NCI-H345 (cell line): ENCODE data around the gene SRPK1.
A peak's percentile ranks its signal among the peaks of the same experiment; 100 is the strongest.
"Not testable (repeated sequence)": the region's sequence is repeated elsewhere in the genome, so short reads cannot be mapped to it uniquely, and the experiment has no call there.

ENCODE experiments used
- DNase-seq: peaks from one replicate; lab custom pipeline; 2025; lab: John Stamatoyannopoulos, UW

The SRPK1 gene

DNA sequence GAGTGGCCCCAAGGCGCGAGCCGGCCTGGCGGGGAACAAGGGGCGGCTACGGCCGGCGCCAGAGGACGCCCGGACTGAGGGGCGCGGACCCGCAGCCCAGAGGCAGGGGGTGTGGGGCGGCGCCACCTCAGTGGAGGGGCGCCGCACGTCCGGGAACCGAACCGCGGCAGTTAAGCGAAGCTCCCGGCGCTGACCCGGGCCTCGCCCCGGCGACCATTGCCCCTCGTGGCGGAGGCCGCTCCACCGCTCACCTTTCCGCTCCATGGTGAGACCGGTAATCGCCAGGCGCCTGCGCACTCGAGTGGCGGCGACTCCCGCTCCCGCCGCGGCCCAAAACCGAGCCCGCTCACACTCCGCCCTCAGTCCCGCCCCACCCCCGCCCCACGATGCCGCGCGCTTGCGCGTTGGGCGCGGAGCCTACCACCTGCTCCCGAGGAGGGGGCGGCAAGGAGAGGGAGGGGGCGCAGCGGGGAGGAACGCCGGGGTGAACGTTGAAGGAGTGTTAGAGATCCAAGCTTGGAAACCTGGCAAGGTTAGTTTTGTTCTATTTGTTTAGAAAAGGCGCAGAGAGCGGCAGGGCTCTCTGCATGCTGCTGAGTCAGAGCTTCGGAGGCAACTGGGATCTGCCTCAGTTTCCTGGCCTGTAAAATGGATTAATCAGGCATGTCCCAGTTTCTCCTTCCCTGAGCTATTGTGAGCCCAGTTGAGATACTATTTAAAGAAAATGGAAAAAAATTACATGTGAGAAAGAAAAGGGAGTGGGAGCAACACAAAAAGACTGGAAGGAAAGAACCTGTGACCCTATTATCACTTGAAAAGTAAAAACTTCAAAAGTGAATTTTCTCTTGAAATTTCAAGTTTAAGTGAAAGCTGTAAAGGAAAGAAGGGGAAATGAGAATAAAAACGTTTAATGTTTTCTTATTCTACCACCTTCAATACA lies at the start of gene SRPK1:
Gene SRPK1 (minus strand): TSS at position 306 of the 940 bp plus-strand sequence. CDS start 42 bp downstream, at position 264.
- DNase-seq = peak; percentile 94

DNA sequence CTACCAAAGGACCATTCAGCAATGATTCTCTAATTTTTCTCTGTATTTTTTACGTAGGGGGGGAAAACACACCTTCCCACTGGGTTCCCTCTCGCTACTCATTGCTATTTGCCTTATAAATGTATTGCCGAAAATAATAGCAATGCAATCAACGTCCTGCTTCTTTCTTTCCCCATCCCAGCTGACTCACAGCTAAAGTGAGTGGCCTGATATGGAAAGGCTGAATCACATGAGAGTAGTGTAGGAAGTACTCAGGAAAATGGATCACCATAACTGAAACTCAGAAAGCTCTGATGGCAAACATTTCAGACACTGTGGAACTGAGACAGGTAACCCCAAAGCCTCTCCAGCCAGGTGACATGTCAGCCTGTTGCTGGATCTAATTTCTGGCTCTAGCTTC lies 49.3 kb upstream of the SRPK1 start:
- no peak for DNase-seq

DNA sequence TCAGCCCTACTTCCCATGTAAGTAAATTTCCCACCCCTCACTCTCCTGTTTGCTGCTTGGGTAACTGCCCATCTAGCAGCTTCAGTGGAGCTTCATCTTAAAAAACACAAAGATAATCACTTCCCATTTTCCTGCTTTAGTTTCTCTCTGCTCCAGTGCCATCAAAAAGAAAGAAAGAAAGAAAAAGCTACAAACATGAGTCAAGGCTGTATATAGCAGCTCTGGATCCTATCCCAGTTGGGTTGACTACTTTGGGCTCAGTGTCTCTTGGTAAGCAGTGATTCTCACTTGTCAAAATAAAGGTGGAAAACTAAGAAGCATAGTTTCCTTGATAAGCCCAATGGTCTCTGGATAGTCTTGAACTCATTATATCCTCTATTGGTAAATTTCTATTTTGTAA lies 48.7 kb upstream of the SRPK1 start:
- no peak for DNase-seq

DNA sequence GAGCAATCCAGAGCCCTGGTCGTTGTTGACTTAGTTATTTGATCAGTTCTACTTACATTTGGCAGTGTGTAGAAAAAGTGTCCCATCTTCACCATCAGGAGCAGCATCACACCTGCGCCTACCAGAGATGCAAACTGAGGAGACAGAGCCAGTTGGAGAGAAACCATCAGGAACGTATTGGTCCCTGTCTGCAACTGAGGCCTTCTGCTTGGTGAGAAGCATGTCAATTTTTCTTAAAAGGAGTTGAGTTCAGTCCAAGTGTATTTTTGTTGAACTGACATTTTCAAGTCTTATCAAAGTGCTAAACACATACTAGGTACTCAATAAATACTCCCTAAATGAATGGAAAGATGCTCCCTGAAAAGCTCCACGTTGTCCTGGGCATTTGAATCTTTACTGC lies 47.9 kb upstream of the SRPK1 start:
- DNase-seq = no peak

DNA sequence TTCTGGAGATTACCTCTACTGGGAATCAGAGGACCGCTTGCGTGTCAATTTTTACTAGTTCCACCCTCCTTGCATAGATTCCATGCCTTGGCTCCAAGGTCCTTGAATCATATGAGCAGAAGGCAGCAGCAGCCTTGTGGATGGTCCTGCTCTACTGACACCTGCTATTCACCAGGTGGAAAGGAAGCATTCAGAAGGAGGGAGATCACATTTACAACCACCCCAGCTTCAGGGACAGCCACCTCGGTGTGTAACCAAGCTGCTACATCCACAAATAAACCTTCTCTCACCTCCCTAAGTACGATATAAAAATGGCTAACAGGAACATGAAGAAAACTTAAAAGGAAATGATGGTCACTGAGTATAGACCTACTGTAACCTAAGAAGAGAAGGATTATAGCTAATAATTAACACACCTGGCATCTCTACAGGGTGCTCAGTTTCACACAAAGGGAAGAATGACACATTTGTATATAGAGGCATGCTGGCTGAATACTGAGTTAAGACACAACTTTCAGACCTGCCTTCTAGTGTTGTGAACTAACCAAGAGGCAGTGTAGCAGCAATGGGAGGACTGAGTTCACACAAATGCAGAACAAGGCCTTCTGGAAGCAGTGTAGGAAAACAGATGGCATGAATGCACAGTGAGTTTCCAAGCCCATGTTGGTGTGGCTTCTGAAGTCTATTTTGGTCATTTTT lies 46.3 kb upstream of the SRPK1 start:
- peak; percentile 14 for DNase-seq

DNA sequence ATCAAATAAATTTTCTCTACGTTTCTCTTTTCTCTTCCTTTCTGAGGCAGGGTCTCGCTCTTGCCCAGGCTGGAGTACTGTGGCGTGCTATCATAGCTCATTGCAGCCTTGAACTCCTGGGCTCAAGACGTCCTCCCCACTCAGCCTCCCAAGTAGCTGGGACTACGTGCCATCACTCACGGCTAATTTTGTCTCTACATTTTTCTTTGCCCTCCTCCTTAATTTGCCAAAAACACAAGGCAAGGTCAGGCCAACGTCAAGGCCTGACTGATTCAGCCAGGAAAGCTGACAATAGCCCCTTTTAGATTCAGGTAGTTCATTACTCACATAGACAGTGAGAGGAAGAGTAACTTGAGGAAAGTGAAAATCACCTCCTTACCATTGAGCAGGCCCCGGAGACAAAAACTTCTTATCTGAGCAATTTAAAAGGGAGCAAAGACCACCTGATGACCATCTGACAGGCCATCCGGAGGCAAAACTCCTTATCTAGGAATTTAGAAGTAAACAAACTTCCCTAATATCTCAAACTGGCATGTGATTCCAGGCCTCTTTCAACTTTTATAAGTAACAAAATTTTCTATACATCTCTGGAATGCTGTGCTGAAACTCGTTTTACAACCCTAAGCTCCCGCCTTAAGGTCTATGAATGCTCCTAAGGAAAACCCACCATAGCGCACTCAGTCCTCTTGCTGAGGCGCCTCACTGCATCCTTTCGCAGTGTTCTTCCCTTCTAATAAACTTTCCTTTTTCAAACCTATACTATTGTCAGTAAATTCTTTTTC lies 42.1 kb upstream of the SRPK1 start:
- DNase-seq = no peak

DNA sequence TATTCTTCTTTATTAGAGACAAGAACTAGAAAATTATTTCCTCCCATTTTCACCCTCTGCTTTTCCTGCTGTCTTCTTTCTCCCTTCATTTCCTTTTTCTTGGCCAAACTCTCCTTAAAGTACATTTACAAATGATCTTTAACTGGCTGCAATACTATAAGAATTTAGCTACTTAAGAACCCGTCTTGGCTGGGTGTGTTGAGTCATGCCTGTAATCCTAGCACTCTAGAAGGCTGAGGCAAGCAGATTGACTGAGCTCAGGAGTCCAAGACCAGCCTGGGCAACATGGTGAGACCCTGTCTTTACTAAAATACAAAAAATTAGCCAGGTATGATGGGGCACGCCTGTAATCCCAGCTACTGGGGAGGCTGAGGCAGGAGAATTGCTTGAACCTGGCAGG lies 39.3 kb upstream of the SRPK1 start:
- DNase-seq = no peak

DNA sequence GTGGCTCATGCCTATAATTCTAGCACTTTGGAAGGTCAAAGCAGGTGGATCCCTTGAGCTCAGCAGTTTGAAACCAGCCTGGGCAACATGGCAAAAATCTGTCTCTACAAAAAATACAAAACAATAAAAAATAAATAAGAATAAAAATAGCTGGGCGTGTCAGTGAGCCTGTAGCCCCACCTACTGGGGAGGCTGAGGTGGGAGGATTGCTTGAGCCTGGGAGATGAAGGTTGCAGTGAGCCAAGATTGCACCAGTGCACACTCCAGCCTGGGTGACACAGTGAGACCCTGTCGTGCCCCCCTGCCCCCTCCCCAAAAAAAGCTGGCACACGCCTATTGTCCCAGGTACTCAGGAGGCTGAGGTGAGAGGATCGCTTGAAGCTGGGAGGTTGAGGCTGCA lies 35.1 kb upstream of the SRPK1 start:
- DNase-seq = no peak

DNA sequence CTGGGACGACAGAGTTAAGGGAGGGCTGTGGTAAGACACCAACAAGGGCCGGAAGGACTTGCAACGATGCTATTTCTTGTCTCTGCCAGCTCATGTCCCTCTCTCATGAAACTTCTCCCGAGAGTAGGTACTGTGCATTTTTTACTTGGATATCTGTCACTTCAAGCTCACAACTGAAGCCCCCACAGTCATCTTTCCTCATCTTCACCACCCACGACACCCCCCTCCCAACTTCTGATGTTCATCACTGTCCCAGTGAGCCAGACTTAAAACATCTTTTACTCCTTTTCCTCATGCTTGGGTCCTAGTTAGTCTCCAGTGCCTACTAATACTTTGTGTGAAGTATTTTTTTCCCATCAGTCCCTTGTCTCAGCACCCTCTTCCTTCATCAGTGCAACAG lies 34.6 kb upstream of the SRPK1 start:
- DNase-seq = no peak

DNA sequence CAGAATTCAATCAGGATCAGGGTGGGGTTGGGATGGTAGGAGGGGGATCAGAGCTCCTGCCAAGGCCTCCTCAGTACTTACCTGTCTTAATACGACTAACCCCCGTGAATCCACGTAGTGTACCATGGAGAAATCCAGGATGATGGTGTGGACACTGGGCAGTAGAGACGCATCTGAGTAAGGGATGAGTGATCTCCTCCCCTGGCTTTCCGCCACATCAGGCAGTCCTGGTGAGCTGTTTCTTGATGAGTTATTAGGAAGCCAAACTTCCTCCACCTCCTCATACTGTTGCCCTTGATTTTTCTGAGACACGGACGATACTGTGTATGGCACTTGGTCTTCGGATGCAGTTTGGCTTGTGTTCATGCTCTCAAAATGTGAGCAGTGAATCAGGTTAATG lies 34.2 kb upstream of the SRPK1 start:
- no peak for DNase-seq

DNA sequence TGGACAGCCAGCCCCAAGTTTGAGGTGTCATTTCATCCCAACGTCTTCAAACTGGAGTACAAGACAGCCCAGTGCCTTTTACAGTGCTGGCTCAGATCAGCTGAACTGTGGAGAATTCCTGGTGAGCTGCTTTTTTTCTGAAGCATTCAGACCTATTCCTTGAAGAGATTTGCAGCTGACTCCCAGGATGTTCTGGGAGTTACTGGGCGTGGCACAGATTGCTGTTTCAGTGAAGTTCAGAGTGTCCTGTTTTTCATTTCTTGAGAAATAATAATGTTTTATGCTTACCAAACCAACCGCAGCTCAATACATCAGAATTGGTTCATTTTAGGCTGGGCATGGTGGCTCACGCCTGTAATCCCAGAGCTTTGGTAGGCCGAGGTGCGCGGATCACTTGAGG lies 33.4 kb upstream of the SRPK1 start:
- DNase-seq = no peak

DNA sequence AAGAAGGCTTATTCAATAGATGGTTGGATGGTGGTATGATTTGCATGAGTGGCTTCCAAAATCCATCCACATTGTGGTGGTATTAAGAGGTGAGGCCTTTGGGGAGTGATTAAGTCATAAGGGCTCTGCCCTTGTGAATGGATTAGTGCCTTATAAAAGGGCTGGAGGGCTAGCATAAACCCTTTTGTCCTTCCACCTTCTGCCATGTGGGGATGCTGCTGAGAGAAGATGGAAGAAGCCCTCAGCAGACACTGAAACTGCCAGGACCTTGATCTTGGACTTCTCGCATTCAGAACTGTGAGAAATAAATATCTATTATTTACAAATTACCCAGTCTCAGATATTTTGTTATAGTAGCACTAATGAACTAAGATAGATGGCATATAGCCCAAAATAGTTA lies 27.8 kb upstream of the SRPK1 start:
- DNase-seq = no peak

DNA sequence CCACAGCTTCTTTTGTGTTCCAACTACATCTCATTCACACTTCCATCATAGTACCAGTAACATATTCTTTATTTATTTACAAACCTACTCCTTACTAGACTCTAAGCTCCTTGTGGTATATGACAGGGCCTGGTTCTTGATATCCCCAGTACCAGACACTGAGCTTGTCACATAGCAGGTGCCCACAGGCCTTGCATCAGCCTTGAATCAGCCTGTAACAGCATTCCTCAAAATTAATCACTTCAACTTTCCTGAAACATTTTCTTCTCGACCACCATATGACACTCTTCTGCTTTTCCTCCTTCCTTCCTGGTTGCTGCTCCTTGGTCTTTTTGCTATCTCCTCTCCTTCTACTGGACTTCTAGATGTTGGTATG lies 24.7 kb upstream of the SRPK1 start:
- no peak for DNase-seq

DNA sequence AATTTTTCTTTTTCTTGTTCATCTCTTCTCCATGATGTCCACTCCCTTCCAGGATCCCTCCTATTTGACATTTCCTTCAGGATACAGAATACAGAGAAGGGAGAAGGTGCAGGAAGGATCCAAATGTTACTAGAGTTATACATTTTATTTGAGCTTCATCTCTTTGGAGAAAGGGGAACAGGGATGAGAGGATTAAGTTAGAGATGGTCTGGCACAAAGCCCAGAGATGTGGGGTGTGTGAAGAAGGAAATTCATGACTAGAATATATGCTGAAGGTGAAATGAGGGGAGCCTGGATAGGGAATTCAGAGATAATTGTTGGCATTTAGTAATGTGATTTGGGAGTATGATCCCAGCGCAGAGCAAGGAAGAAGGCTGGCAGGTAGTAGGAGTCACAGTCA lies 22.5 kb upstream of the SRPK1 start:
- DNase-seq = no peak

DNA sequence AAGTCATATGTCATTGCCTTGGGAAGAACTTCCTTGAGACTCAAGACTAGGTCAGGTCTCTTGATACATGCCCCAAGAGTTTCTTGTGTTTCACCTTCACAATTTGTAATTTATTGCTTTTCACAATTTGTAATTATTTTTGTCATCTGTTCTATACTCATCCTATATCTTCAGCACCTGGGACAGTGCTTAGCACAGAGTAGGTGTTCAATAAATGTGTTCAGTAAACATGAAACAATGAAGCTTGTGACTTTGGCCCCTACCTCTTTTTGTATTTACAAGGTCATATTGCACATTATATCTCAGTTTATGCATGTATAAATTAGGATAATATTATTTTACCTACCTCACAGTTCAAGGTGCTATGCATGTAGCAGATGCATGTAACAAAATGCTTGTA lies 21.5 kb upstream of the SRPK1 start:
- no peak for DNase-seq

DNA sequence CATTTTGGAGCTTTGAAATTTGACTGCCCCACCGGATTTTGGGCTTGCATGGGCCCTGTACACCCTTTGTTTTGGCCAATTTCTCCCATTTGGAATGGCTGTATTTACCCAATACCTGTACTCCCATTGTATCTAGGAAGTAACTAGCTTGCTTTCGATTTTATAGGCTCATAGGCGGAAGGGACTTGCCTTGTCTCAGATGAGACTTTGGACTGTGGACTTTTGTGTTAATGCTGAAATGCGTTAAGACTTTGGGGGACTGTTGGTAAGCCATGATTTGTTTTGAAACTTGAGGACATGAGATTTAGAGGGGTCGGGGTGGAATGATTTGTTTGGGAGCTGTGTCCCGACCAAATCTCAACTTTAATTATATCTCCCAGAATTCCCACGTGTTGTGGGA lies 20.3 kb upstream of the SRPK1 start:
- DNase-seq = not testable (repeated sequence)

DNA sequence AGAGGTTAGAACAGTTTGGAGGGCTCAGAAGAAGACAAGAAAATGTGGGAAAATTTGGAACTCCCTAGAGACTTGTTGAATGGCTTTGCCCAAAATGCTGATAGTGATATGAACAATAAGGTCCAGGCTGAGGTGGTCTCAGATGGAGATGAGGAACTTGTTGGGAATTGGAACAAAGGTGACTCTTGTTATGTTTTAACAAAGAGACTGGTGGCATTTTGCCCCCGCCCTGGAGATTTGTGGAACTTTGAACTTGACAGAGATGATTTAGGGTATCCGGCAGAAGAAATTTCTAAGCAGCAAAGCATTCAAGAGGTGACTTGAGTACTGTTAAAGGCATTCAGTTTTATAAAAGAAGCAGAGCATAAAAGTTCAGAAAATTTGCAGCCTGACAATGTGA lies 19.1 kb upstream of the SRPK1 start:
- not testable (repeated sequence) for DNase-seq

DNA sequence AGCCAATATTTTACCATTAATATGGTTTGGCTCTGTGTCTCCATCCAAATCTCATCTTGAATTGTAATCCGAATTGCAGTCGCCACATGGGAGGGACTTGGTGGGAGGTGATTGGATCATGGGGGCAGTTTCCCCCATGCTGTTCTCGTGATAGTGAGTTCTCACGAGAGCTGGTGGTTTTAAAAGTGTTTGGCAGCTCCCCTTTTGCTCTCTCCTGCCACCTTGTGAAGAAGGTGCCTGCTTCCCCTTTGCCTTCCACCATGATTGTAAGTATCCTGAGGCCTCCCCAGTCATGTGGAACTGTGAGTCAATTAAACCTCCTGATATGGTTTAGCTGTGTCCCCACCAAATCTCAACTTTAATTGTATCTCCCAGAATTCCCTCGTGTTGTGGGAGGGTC lies 18.4 kb upstream of the SRPK1 start:
- DNase-seq = not testable (repeated sequence)

DNA sequence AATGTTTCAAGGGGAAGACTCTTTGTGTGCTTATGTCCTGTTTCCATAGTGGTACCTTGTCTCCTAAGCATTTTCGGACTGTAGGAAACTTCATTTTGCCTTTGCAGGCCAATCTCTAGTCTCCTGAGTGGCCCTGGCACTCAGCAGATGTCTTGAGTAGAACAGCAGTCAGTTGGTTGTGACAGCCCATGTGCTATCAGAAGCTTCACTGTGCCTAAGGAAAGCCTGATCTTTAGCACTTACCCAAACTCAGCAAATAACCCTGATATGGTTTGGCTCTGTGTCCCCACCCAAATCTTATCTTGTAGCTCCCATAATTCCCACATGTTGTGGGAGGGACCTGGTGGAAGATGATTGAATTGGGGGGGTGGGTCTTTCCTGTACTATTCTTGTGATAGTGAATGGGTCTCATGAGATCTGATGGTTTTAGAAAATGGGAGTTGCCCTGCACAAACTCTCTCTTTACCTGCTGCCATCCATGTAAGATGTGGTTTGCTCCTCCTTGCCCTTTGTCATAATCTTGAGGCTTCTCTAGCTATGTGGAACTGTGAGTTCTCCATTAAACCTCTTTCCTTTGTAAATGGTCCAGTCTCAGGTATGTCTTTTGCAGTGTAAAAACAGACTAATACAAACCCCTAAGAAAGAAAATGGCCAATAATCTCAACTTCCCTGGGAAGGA lies 15.9 kb upstream of the SRPK1 start:
- no peak for DNase-seq

DNA sequence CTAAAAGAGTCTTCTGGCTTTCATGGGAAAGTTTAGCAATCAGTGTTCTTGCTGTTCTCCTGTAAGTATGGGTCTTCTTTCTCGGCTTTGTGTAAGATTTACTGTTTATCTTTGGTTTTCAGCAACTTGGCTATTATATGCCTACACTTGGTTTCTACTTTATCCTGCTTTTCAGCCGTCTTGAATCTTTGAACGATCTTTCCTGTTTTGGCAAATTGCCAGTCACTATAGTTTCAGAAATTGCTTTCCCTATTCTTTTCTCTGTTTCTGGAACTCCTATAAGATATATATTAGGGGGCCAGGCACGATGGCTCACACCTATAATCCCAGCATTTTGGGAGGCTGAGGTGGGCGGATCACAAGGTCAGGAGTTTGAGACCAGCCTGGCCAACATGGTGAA lies 14.6 kb upstream of the SRPK1 start:
- DNase-seq = no peak

DNA sequence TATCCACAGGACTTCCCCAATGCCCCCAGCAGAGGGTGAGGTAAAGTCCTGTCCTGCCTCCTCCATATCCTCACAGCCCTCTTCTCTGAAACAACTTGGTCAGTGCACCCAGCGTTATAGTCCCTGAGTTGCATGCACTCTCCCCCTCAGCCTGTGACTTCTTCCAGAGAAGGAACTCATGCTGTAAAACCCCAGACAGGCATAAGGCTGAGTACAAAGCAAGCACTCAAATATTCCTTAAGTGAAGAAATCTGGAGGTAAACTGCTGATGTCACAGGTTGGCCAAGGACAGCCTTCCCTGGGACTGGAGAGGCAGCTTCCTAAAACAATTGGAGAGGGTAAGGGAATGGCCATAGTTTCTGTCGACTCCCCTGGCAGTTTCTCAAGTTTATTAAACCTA lies 12.9 kb upstream of the SRPK1 start:
- no peak for DNase-seq

DNA sequence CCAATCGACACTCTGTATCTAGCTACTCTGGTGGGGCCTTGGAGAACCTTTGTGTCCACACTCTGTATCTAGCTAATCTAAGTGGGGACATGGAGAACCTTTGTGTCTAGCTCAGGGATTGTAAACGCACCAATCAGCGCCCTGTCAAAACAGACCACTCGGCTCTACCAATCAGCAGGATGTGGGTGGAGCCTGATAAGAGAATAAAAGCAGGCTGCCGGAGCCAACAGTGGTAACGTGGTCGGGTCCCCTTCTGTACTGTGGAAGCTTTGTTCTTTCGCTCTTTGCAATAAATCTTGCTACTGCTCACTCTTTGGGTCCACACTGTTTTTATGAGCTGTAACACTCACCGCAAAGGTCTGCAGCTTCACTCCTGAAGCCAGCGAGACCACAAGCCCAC lies 11.0 kb upstream of the SRPK1 start:
- DNase-seq = not testable (repeated sequence)
